ENCODE data around the gene TMC8.
"Not testable (repeated sequence)": the region's sequence is repeated elsewhere in the genome, so short reads cannot be mapped to it uniquely, and the experiment has no call there.

TMC8 gene

DNA sequence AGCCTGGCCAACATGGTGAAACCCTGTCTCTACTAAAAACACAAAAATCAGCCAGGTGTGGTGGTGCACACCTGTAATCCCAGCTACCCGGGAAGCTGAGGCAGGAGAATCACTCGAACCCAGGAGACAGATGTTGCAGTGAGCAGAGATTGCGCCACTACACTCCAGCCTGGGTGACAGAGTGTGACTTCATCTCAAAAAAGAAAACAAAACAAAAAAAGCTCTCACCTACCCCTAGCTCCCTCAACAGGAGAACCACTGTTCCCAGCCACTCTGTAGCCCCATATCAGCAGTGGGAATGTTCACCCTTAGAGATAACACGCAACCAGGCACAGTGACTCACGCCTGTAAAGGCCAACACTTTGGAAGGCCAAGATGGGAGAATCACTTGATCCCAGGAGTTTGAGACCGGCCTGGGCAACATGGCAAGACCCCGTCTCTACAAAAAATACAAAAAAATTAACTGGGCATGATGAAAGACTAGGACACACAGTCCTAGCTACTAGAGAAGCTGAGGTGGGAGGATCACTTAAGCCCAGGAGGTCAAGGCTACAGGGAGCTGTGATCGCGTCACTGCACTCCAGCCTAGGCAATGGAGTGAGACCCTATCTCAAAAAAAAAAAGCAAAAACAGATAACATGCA, 5.4 kb downstream of the TMC8 start:
- DNase-seq (ENCODE audit: low read depth), result no peak

DNA sequence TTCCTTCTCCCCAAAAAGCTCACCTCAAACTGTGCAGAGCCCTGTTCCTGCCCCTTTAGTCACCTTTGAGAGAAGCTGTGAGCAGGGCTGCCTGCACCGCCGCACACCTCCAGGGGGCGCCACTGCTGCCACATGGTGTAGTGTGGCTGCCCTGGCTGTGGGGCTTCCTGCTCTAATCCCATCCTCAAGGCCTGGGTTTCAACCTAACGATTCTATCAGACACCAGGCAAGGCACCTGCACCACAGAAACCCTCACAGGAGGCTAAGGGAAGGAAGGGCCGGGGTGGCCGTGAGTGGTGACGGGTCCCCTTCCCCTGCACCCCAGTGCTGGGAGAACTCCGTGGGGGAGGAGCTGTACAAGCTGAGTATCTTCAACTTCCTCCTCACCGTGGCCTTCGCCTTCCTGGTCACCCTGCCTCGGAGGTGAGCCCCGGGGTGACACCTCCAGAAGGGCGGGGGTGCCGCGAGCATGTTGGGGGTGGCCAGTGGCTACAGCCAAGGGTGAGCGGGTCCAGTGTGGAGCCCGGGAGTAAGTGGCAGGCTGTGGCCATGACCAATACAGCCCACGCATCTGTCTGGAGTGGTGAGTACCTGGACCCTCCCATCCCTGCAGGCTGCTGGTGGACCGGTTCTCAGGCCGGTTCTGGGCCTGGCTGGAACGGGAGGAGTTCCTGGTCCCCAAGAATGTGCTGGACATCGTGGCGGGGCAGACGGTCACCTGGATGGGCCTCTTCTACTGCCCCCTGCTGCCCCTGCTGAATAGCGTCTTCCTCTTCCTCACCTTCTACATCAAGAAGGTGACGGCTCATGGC, 7.0 kb downstream of the TMC8 start:
- no peak for DNase-seq (ENCODE audit: low read depth)

DNA sequence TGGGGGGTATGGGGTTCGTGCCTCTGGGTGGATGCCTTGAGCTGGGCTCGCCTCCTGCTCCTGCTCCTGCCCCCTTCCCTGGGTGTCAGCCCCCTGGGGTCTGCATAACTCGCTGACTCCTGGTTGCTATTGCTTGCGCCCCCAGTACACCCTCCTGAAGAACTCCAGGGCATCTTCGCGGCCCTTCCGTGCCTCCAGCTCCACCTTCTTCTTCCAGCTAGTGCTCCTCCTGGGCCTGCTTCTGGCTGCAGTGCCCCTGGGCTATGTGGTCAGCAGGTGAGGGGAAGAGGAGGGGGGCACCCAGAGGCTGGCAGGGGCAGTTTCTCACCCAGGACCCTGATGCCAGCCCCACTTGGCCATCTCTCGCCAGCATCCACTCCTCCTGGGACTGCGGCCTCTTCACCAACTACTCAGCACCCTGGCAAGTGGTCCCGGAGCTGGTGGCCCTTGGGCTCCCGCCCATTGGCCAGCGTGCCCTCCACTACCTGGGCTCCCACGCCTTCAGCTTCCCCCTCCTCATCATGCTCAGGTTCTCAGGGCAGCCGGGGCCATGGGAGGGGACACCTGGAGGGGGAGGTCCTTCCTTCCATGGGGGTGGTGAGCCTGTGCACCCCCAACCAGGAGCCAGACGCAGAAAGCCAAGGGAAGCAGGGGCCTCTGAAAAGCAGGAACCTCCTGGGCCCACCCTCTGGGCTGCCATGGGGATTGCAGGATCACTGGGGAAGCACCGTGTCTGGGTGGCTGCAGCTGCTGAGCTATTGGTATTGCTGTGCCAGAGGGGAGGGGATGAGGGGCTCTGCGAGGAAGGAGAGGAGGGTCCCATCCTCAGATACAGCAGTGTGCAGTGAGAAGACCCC, 7.9 kb downstream of the TMC8 start:
- DNase-seq (ENCODE audit: low read depth), result no peak

DNA sequence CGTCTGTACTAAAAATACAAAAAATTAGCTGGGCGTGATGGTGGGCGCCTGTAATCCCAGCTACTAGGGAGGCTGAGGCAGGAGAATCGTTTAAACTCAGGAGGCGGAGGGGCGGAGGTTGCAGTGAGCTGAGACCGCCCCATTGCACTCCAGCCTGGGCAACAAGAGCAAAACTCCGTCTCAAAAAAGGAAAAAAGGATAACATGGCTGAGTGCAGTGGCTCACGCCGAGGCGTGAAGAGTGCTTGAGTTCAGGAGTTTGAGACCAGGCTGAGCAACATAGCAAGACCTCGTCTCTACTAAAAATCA, 9.2 kb downstream of the TMC8 start:
- not testable (repeated sequence) for DNase-seq (ENCODE audit: low read depth)

DNA sequence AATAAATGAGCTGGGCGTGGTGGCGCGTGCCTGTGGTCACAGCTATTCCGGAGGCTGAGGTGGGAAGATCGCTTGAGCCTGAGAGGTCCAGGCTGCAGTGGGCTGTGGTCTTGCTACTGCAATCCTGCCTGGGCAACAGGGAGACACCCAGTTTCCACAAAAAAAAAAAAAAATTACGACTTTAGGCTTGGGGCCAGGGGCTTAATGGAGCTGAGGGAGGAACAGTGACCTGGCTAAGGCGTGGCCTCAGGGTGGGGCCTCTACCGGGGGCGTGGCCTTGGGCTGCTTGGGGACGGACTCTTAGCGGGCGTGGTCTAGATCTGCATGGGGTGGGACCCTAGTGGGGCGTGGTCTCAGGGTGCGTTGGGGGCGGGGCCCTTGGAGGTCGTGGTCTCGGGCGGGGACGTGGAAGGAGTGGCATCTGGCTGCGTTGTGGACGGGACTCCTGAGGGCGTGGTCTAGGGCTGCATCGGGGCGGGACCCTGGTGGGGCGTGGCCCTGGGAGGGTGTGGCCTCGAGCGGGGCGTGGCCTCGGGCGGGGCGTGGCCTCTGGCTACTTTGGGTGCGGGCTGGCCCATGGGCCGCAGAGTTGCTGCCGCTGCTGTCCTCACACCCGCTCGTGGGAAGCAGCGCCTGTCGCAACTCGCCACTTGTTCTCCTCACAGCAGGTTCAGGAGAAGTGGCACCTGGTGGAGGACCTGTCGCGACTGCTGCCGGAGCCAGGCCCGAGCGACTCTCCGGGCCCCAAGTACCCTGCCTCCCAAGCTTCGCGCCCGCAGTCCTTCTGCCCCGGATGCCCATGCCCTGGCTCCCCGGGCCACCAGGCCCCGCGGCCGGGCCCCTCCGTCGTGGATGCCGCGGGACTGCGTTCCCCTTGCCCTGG, 9.8 kb downstream of the TMC8 start:
- peak; percentile 92 for DNase-seq (ENCODE audit: low read depth)

DNA sequence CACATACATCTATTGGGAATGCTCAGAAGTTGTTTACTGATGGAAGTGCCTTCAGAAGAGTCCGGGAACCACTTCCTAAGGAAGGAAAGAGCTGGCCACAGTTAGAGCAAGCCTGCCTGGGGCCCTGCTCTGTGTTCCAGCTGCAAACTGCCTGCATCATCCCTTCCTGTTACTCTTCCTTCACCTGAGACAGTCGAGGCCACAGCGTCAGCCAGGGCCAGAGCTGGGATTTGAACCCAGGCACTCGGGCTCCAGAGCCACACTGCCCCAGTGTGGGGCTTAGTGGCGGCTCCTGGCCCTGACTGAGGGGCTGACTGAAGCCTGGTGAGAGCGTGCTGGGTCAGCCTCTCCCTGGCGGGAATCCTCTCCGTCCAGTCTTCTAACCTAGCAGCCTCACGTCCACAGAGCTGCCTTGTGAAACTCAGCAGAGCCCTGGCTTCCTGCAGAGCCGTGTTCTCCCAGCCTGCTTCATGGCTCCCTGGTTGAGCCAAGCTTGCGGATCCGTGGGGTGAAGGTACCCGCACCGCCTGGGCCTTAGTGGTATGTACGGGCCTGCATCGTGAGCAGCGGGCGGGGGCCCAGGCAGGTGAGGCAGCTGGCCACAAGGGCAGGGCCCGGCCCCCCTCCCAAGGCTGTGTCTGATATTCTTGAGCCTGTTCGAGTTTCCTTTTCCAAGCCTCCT, 11.0 kb downstream of the TMC8 start:
- no peak for DNase-seq (ENCODE audit: low read depth)

DNA sequence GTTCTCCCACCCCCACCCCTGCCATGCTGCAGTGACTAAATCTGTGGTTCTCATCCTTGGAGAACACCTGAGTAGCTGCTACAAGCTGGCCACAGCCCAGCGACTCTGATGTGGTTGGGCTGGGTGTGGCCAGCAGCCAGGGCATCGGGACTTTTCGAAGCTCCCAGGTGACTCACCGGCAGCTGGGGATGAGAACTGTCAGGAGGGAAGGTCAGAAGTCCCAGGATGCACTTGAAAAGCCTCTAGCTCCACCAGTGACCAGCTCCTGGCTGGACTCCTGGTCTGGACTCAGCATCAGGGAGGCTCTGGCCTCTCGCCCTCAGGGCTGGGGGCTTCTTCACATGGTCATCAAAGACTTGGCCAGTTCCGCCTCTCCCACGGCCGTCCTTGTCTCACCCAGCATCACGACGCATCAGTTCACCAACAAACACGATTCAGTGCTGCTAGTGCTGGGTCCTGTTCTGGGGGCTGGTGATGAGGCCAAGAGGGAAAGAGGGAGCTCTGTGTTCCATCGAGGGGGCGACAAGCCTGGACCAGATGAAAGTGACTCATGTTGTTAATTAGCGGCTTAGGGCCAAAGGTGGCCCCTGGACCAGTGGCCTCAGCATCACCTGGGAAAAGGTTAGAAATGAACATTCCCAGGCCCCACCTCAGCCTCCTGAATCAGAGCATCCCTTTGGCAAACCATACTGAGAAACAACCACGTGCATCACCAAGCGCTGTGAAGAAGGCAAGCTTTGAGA, 11.7 kb downstream of the TMC8 start:
- DNase-seq (ENCODE audit: low read depth), result no peak

DNA sequence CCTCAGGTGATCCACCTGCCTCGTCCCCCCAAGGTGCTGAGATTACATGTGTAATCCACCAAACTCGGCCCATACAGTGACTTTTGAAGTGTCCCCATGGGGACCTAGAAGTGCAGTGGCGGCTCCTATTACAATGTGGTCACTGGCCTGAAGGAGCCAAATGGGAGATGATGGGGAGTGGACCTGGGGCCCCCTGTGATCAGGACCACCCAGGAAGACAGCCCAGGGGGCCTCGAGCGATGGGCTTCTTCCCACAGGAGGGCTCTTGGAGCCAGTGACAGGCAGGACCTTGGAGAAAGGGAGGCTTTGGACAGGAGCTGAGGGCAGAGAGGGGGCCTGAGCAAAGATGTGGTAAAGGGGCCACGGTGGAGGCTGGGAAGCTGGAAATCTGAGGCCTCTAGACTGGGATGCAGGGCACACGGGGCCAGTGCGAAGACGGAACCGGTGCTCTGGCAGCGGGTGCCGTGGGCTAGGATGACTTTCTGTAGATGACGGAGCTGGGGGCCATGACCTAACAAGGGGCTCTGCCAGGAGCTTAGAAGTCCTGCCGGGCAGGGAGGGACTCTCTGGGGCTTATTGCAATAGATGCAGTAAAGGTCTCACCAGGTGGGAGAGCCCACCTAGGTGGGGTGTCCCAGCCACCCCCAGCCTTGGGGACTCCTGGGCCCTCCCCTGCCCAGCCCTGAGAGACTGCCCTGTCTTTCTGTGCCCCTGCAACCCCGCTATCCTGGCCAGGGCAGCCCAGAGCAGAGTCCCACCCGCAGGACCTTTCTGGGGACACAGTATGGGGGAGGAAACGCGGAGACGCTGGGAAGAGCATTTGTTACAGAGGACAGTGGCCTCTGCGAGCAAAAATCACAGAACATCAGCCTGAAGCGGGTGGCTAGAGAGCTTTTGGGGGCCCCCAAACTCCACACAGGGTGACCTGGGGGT, 12.9 kb downstream of the TMC8 start:
- DNase-seq (ENCODE audit: low read depth), result no peak

DNA sequence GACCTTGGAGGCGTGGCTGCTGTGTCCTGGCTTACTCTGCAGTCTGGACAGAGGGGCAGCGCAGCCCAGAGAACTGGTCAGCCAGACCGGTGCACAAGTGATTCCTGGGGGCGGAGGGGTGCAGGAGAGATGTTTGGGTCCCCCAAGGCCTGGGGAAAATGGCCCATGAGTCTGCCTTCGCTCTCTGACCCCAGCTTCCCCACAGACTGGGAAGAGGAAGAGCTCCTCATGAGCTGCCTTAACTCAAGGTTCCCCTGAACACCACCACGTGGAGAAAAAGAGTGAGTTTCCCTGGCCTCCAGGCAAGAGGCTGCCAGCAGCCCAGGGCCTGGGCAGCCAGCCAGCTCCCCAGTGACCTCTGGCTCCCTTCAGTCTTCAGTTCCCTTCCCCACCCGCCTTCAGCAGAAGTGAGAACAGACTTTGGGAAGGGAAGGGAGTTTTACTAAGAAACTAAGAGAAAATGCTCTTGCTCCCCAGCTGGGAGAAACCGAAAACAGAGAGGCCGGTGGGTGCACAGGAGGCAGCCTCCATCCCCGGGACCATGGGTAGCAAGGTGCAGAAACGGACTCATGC, 13.7 kb downstream of the TMC8 start:
- no peak for DNase-seq (ENCODE audit: low read depth)

DNA sequence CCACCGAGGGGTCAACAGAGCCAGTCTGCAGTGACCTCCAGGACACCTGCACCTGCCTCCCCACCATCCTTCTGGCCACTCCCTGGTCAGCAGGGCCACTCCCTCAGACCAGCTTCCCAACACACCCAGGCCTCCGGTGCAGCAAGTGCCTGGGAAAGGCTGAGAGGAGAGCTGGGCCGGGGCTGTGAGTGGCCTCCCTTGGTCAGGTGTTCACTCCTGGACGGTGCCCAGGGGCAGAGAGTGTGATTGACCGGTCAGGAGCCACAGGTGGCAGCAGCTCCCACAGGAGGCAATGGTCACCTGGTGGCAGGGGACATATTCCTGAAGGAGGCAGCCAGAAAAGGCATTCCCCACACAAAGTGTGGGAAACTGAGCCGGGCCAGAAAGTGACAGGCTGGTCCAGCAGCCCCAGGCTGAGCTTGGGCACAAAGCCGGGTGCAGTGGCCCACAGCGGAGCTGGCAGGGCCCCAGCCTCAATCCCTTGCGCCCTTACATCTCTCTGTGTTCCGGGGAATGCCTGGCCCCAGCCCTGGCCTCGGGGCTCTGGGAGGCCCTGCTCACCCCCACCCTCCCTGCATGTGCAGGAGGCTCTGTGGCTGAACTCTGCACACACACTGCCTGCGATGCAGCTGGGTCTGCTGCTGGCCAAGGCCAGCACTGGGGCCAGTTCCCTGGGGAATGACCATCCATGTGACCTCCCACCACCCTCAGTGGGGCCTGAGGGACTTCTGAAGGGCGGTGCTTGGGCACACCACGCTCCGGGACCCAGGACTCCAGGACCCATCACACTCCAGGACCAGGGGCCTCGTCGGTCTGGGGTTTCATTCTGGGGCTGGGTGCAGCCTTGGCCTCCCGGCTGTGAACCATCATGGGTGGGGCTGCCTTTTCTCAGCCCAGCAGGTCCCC, 14.4 kb downstream of the TMC8 start:
- no peak for DNase-seq (ENCODE audit: low read depth)

DNA sequence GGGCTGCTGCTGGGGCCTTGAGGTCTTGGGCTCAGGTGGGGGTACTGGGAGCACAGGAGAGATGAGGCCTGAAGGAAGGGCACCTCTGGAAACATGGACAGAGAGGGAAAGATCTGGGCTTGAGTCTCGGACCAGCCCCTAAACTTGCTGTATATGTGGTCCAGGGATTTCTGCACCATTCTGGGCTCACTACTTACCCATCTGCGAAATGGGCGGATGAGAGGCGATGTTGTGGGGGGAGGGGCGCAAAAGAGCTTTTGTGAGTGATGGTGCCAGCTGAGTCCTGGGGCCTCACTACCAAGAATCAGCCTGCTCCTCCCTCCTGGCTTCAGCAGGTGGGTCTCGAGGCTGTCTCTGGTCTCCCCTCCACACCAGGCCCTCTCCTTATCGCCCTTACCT, 15.9 kb downstream of the TMC8 start:
- no peak for DNase-seq (ENCODE audit: low read depth)

DNA sequence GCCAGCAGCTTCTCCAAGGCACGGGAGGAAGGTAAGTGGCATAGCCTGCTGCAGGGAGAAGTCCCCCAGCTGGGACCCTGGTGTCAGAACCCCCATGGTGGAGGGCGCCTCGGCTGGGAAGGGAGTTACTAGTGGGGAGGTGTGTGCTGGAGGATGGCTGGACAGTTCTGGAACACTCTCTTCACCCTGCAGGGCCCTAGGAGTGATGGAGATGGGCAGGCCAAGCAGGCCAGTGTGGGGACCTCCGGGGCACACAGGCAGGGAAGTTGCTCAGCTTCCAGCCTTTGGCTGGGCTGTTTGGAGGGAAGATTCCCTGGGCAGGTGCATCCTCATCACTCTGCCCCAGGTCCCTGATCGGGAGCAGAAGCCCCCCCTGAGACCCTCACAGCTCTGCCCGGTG, 16.3 kb downstream of the TMC8 start:
- no peak for DNase-seq (ENCODE audit: low read depth)

DNA sequence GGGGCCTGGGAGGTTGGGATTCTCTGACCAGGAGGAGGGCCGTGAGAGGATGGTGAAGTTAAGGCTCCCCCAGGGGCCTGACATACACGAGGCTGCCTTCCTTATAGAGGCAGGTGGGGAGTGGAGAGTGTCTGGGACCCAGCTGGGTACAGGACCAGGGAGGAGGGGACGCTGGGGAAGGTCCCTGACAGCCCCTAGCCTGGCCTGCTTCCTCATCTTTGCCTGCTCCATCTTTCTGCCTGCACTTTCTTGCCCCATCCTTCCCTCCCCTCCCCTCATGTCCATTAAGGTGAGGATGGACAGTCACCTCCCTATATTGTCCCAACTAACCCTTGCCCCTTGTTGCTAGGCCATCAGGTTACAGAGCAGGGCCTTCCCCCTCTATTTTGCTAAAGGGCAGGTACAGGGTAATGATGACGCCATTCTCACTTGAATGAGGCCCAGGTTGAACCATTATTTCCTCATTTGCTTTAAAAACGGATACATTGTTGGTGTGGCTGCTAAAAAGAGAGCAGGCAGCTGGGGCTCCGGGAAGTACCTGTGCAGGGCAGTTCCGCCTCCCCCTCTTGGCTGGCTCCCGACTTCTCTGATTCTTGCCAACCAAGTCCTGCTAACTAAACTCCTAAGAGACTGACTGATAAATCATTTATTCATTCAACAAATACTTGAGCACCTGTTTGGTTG, 16.9 kb downstream of the TMC8 start:
- no peak for DNase-seq (ENCODE audit: low read depth)

DNA sequence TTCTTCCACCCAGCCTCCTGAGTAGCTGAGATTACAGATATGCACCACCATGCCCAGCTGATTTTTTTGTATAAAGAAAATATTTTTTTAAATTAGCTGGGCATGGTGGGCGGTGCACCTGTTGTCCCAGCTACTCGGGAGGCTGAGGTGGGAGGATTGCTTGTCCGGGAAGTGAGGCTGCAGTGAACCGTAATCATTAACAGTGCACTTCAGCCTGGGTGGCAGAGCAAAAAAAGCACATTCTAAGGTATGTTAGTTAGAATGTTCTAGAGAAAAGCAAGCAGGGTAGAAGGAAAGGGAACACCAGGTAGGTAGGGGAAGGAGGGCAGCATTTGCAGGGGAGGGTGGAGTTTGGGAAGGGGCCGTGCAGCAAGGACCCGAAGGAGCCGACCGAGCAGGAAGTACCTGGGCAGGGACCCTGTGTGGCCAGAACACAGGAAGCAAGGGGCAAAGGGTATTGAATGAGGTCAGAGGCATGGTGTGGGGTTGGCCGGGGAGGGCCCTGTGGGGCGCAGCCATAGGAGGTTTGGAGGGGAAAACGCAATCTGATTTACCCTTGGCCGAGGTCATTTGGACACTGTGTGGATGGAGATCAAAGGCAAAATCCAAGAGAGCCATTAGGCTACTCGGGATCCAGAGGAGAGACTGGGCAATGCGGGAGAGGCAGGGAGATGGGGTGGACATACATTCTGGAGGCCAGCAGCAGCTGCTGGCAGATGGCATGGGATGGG, 17.9 kb downstream of the TMC8 start:
- DNase-seq (ENCODE audit: low read depth), result no peak

DNA sequence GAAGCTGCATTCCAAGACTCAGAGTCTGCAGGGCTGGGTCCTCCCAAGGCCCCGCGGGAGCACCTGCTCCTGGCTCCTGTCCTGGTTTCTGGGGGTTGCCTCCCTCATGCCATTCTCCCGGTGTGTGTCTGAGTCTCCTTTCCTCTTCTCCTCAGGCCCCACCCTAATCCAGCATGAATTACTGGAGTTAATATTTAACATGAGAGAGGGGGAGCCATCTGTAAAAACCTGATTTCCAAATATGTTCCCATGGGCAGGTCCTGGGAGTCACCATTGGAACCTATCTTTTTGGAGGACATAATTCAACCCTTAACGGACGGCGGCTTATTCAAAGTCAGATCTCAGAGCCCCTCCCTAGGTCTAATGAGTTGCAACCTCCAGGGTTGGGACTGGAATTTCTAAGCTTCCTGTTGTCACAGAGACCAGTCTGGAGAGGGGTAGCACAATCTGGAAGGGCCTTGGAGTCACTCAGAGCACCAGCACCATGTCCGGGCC, 21.0 kb downstream of the TMC8 start:
- no peak for DNase-seq (ENCODE audit: low read depth)

Measured in T follicular helper cell (primary cell).